Stimulated activated CD8-positive, alpha-beta memory T cell treated with anti-CD3 and anti-CD28 coated beads, Interleukin-15, amount 100 ng/mL, for 48 hours (primary cell): ENCODE data around the gene ZNF598.
"Not testable (repeated sequence)": the region's sequence is repeated elsewhere in the genome, so short reads cannot be mapped to it uniquely, and the experiment has no call there.

Source experiments
- DNase-seq, 2 donors: peaks; one replicate each; pipeline ENCODE4 v3.0.0-alpha.2; 2020; ENCODE audit warnings: low read depth in 2 of 2

Gene ZNF598

DNA sequence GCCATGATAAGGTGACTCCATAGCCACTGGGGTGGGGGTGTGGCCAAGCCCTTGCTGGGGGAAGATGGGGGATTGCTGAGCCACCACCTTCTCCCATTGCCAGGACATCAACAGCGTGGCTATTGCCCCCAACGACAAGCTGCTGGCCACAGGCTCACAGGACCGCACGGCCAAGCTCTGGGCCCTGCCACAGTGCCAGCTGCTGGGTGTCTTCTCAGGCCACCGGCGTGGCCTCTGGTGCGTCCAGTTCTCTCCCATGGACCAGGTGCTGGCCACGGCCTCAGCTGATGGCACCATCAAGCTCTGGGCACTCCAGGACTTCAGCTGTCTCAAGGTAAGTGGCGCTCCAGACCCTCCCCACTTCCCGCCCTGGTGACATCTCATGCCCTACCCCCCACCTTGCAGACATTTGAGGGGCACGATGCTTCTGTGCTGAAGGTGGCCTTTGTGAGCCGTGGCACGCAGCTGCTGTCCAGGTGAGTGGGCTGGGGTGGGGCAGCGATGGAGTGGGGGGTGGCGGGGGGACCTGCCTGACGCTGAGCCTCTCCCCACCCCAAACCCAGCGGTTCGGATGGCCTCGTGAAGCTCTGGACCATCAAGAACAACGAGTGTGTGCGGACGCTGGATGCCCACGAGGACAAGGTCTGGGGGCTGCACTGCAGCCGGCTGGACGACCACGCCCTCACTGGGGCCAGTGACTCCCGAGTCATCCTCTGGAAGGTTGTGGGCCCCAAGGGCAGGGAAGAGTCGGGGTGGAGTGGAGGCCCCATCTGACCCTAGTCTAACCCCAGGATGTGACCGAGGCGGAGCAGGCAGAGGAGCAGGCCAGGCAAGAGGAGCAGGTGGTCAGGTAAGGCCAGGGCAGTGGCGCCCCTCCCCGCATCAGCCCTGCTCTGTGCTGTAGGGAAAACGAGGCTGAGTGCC lies 32.4 kb downstream of the ZNF598 start:
- no peak for DNase-seq

DNA sequence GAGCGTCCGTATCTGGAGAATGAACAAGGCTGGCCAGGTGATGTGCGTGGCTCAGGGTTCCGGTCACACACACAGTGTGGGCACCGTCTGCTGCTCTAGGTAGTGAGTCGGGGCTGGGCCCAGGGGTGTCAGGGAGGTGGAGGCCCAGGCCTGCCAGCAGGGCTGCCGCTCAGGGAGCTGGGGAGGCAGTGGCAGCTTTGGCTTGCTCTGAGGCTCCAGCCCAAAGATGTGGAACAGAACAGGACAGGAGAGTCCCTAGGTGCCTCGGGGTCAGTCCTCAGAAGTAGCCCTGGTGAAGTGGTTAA lies 33.5 kb downstream of the ZNF598 start:
- DNase-seq: no peak

DNA sequence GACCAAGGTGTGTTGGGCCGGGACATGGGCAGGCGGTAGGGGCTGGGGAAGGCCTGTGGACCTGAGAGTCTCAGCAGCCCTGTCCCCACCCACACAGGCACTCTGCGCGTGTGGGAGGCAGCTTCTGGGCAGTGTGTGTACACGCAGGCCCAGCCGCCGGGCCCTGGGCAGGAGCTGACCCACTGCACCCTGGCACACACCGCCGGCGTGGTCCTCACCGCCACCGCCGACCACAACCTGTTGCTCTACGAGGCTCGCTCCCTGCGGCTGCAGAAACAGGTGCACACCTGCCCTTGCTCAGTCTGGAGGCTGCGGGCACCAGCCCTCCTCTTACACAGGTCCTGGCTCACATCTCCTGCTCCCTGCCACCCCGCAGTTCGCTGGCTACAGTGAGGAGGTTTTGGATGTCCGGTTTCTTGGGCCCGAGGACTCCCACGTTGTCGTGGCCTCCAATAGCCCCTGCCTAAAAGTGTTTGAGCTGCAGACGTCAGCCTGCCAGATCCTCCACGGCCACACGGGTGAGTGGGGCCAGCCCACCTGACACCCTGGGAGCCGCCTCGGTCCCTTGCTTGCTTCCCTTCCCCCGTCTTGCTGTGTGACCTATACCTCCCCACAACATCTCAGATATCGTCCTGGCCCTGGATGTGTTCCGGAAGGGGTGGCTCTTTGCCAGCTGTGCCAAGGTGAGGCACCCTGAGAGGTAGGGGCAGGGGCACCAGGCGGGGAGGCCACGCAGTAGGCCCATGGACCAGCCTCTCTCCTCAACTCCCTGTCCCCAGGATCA lies 34.0 kb downstream of the ZNF598 start:
- DNase-seq: no peak

DNA sequence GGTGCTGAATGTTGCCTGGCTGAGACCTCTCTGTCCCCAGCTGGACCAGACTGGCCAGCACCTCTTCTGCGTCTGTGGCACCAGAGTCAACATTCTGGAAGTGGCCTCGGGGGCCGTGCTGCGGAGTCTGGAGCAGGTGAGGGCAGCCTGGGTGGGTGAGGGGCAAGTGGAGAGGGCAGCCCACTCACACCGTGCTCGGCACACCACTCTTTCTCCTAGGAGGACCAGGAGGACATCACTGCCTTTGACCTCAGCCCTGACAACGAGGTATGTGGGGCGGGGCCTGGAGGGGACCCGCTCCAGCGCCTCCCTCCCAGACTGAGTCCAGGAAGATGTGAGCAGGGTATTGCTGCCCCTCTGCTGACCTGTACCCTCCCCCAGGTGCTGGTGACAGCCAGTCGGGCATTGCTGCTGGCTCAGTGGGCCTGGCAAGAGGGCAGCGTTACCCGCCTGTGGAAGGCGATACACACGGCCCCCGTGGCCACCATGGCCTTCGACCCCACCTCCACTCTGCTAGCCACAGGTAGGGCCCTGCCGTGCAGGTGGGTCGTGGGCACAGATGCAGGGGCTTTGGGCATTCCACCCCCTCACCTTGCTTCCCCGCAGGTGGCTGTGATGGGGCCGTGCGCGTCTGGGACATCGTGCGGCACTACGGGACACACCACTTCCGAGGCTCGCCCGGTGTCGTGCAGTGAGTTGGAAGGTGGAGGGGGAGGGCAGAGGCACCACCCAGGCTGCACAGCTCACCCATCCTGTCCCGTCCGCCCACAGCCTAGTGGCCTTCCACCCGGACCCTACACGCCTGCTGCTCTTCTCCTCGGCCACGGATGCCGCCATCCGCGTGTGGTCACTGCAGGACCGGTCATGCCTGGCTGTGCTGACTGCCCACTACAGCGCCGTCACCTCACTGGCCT lies 35.2 kb downstream of the ZNF598 start:
- DNase-seq: no peak

DNA sequence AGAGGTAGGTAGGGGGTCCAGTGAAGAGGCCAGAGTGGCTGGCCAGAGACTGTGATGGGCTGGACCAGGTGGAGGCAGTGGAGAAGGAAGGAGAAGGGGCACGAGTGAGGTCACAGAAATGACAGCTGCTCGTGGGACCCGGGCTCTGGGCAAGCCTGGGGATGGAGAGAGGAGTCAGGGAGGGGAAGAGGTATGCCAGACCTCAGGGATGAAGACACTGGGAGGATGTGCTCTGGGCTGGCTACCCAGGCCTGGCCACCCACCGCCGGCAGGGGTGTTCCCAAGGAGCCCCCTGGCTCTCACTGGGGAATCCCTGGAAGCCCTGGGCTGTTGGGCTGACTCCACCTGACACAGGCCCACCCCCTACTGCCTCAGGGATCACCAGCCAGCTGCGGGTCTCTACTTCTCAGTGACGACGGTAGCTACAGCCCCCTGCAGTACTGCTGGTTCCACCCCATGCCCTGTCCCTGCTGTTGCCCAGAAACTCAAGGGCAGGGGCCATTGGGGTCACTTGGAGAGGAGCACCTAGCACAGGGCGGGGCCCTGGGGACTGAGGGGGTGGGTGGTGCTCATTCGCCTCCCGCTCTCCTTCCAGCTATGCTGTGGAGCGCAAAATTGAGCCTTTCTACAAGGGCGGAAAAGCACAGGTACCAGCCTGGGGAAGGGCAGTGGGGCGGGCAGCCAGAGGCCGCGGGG lies 36.0 kb downstream of the ZNF598 start:
- DNase-seq: no peak

DNA sequence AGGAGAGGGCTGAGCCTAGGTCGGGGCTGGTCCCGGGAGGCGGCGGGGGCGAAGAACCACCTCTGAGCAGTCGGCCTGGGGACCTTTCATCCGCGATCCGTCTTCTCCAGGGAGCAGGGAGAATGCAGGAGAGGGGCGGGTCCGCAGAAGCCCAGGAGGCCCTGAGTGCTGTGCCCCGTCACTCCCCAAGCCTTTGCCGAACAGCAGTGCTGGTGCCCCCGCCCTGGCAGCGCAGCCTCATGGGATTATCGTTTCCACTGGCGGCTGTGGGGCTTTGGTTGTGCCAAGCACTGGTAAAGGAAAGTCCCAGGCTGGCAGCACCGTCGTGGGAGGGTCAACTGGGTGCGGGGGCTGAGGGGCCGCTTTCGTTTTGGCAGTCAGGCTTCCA lies 37.1 kb downstream of the ZNF598 start:
- DNase-seq: no peak

DNA sequence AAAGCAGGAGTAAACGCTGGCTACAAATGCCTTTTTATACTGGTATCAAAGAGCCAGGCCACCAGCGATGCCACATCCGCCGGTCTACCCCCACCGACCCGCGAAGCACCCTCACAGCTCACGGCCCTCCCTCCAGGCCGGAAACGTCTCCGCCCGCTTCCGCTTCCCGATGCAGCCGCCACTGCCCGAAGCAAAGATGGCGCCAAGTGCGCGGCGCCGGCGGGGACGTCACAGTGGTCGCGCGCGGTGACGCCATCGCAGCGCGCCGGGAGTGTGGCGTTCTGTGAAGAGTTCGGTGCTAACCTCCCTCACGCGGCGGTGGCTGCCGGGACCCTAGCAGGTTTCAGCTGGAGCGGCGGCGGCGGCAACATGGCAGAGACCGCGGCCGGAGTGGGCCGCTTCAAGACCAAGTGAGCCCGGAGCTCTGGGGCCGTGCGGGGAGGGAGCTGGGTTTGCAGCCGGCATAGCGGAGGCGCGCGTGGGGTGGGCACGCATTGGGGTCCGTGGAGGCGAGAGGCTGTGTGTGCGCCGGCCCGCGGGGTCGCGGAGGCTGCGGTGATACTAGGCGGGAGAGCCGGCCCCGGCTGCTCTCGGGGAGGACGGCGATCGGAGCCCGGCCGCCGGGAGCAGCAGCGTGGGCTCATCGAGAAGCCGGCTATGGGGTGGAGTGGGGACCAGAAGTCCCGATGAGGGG lies 37.7 kb downstream of the ZNF598 start, which contains the start of gene TBL3:
Gene TBL3 (plus strand): TSS at position 258 of the 694 bp plus-strand sequence. CDS start 112 bp downstream, at position 370.
- DNase-seq: peak; percentile 95 to 96

DNA sequence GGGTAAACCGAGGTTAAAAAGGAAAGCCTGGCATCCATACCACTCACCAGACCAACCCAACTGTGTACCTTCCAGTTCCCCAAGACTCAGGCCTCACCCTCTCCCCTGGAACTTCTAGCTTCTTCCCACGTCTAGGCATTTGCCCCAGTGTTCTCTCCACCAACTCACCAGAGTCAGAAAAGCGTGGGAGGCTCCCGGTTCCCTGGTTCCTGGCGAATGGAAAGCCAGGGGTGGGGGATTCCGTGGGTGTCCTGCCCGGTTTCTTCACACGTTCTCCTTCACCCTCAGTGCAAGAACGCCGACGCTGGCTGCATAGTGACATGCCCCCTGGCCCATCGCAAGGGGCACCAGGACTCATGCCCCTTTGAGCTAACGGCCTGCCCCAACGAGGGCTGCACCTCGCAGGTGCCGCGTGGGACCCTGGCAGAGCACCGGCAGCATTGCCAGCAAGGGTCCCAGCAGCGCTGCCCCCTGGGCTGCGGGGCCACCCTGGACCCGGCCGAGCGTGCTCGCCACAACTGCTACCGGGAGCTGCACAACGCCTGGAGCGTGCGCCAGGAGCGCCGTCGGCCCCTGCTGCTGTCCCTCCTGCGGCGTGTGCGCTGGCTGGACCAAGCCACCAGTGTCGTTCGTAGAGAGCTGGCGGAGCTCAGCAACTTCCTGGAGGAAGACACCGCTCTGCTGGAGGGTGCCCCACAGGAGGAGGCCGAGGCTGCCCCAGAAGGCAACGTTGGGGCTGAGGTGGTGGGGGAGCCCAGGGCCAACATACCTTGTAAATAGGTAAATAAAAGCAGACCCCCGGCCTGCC lies 41.3 kb downstream of the ZNF598 start:
- DNase-seq: no peak

DNA sequence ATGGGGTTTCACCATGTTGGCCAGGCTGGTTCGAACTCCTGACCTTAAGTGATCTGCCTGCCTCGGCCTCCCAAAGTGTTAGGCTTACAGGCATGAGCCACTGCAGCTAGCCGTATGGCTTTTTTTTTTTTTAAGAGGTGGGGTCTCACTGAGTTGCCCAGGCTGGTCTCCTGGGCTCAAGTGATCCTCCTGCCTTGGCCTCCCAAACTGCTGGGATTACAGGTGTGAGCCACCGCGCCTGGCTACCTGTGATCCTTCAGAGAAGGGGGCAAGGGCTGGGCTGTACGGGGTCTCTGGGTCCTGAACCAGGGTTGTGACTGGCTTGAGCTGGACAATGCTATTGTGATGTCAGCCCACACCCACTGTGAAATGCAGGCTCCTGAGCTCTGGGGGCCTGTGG lies 43.2 kb downstream of the ZNF598 start, which contains the start of gene RNF151:
Gene RNF151 (plus strand): TSS at position 397 of the 400 bp plus-strand sequence. CDS start 26 bp downstream, outside the sequence.
- DNase-seq: no peak

DNA sequence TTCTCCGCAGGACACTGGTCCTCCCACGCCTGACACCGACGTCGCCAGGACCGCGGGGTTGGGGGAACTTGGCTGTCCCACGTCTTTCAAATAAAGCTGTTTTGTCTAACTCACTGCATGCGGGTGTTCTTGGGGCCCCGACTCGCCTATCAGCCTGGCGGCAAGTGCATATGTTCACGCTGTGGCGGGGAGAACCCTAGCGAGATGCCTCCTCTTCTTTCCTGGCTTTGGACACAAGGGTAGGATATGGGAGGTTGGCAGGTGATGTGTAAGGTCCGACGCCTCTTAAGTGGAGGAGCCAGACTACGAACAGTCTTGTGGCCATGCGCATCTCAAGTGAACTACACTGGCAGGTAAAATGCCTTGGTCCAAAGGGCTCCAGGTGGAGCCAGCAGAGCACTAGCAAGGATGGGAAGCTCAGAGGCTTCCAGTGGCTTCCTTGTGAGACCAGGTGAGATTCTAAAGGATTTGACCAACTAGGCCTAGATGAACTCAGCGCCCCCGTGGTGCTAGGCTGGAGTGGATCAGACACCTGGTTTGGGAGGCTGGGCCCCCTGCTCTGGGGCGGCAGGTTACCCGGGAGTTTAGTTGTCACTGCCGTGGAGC lies 44.1 kb downstream of the ZNF598 start:
- no peak for DNase-seq

DNA sequence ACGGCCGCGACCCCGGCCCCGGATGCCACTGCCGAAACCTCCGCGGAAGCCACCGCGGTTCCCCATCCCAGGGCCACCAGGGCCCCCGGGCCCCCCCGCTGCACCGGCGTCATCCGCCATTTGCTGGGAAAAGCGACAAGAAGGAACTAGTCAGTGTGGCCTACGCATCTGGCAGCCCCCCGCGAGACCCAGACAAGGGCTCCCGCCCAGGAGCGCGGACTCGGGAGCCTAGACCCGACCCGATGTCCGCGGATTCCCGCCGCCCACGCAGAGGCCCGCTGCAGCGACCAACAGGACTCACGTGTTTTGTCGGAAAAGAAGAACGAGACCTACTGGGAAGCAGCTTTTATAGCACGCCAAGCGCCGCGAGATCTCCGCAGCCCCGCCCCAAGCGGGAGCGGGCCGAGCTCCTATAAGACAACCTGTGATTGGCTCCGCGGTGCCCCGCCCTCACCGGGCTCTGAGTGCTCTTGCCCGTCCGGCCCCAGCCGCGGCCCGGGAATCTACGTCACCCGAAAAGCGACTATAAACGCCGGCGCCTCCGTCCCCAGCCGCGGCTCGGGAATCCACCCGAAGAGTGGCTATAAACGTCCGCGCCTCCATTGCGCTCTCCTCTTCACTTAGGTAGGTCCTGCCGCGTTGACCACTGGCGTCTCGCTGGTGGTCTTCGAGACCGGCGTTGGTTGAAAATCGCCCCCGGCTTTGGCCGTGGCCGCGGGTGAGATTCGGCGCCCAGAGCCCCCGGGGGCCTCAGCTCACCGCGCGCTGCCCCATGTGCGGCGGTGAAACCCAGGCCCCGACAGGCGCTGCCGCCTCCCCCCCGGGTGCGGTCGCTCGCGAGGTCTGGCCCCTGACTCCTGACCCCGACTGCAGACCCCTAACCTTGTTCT lies 44.9 kb downstream of the ZNF598 start, which contains the start of gene RPS2:
Gene RPS2 (minus strand): TSS at position 321 of the 890 bp plus-strand sequence. CDS start 201 bp downstream, at position 120.
- peak; percentile 95 to 97 for DNase-seq

DNA sequence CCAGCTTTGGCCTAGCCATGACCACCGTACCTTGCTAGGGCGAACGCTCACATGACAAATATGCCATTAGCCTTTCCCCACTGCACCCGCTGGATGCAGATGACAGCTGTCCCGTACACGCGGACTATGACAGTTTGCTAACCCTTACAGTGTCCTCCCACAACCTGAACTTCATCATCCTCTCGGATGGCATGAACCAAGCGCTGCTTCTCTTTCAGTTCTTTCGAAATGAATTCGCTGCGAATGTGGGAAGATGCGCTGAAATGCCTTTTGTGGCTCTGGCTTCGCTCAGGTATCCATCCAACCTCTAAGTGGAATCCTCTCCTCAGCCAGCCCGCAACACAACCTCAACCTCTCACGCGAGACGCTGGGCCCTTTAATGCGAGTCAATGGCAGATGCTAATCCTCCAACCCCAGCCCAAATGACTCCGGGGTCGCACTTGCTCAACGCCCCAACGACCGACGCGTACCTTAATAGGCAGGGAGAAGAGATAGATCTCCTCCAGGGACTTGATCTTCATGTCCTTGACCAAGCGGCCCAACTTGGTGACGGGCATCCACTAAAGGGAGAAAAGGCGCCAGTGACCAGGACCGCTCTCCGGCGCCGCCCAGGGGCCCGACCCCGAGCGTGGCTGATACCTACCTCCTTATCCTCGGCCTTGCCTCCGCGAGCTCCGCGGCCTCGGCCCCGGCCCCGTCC lies 45.7 kb downstream of the ZNF598 start:
- DNase-seq: no peak

DNA sequence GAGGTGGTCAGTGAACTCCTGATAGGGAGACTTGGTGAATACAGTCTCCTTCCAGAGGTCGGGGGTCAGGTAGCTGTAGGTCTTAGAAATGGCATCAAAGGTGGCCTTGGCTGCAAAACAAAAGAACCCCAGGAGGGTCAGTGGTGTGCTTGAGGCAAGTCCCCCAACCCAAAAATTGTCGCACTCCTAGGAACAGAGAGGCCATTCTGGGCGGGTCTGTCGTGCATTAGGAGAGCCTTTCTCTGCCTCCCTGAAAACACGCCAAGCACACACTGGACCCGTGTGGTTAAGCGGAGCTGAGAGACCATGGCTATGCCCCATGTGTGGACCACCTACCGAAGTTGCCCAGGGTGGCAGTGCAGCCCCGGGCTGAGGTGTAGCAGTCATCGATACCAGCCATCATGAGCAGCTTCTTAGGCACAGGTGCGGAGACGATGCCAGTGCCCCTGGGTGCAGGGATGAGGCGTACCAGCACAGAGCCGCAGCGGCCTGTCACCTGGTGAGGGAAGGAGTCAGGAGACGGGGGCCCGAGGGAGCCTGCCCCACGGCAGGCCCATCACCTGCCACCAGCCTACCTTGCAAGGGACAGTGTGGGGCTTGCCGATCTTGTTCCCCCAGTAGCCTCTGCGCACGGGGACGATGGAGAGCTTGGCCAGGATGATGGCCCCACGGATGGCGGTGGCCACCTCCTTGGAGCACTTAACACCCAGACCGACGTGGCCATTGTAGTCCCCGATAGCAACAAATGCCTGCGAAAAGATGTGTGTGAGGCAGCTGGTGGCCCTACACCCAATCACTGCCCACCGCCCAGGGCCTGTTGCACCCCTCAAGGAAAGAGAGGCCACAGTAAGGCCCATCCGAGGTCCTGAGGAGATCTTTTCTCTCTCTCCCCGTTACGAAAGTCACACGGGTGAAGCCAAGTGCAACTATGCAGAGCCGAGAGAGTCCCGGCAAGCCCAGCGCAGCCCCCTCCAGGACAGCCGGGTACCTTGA lies 47.2 kb downstream of the ZNF598 start:
- DNase-seq: not testable (repeated sequence)

DNA sequence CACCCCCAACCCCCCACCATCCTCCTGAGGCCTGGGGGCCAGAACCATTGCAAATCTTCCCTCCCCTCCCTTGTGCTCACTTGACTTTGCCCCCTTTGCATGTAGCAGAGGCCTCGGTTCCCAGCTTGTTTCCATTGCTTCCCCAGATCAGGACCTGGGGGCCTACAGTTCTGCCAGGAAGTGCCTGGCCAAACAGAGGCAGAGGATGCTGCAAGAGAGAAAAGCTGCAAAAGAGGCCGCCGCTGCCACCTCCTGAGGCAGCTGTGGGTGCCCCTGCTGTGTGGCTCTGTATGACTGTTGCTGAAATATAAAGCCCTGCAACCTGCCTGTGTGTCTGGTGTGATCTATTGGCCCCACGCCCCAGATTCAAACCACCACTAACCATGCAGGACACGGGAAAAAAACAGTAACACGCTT lies 48.0 kb downstream of the ZNF598 start:
- no peak for DNase-seq

DNA sequence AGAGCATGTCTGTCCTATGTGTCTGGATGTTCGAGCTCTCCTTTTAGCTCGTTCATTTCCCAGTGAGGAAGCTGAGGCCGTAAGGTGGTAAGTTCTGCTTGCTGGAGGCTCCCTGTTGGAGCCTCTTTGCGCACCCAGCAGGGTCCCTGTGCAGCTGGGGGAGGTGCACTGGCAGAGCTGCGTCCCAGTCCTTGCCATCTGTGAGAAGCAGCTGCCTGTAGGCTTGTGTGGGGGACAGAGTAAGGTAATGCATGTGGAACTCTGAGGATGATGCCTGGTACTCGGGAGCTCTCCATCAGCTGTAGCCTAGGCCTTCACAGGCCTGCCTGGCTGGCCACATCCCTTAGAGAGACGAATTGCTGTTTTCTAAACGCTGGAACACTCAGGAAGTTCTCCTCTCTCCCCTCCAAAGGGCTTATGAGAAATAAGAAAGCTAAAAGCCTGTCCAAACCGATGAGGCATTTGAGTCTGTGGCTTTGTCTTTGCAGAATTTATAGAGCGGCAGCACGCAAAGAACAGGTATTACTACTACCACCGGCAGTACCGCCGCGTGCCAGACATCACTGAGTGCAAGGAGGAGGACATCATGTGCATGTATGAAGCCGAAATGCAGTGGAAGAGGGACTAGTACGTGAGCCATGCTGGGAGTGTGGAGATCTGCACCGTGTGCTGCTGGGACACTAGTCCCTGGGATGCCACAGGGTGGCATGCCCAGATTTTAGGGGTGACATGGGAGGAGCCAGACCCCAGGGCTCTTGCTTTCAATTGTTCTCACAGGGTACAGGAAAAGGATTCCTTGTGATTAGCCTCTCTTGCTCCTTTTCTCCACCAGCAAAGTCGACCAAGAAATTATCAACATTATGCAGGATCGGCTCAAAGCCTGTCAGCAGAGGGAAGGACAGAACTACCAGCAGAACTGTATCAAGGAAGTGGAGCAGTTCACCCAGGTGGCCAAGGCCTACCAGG lies 48.7 kb downstream of the ZNF598 start:
- no peak for DNase-seq
